HG02623 (cell line): ENCODE results near the gene SPAG6.
"Not testable (repeated sequence)": the region's sequence is repeated elsewhere in the genome, so short reads cannot be mapped to it uniquely, and the experiment has no call there.

ENCODE experiments used
- ATAC-seq: cut with Tn5 transposase; IDR thresholded peaks from one replicate; pipeline ENCODE4 v1.9.1; 2021; ENCODE audit warnings: moderate library complexity; ENCODE audit not compliant: unreplicated experiment

Gene SPAG6

DNA sequence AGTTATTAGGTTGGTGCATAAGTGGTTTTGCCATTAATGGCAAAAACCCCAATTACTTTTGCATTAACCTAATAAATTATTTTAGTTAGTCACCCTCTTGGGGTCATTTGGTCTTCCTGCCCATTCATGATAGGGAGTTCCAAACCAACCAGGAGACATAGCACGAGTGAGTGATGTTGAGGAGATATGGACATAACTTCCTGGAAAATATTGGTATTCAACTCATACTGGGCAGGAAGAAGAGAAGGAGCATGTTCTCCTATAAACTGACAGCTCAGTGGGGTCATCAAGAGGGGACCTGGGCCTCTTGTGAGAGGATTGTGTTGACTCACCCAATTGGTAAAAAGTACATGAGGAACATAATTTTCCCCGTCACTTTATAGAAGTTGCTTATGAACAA is 23.7 kb downstream of the SPAG6 start:
- ATAC-seq, result no peak

DNA sequence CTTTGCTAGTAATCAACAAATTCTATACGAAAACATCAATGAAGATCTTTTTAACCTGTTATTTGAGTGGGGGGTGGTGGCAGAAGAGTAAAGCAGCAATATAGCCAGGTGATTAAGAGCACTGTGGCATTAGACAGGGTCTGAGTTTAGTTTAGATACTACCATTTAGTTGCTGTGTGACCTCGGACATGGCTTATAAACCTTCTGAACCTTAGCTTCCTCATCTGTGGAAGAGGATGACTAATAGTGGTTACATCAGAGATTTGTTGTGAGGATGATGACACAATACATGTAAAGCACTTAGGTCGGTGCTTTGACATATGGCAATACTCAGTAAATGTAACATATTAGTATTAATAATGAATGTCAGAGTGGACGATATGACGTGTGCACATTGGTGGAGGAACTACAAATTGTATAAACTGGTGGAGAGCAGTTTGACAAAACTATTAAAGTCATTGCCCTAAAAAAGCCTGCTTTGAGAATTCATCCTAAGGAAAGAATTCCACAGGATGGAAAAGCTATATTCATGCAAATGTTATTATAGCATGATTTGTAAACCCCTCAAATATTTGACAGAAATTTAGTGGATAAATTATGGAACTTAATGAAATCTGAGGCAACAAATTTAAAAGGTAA is 24.3 kb downstream of the SPAG6 start:
- ATAC-seq, result peak; percentile 42

DNA sequence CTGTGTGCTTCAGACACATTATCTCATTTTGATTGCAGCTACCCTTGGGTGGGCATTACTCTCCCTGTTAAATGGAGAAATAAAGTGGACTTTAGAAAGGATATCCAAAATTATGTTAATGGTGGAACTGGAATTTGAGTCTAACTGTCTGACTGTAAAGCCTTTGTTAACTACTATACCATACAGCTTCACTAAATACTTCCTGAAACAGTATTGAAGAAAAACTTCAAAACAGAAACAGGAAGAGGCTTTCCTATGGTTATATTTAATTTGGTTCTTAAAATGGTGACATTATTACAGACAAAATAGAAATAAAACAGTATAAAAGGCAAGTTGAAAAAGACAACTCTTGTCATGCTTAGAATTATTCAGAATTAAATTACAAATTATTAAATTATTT is 25.0 kb downstream of the SPAG6 start:
- ATAC-seq, result no peak

DNA sequence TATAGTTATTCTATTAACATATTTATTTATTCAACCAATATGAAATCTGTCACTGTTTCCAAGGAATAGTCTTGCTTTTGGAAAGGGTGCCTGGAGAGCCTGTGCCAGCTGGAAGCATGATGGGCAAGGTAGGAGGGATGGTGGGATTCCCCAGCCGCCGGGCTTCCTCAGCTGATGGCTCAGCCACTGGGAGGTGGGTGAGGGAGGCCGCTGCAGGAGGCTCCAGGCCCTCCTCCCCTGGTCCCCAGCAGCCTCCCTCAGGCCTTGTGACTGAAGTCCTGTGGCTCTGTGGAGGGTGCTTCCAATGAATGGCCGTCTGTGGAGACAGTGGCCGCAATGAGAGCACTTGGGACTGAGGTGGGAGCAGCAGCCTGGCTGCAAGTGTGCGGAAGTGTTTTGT is 27.0 kb downstream of the SPAG6 start:
- ATAC-seq, result no peak

DNA sequence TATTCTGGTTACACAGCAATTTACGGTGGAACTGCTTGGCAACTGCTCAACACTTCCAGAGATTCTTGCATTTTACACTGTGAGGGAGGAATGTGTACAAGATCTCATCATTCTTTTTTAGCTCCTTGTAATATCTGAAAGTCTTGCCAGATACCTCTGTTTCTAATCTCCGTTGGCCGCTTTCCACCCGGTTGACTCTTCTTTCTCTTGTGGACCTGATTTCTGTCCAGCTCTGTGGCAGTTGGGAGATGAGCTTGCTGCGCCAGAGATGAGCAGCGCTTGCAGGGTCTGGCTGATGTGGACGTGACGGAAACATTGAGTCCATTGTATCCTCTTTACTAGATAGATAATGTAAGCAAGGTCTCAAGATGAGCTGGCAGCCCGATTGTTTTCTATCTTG is 27.6 kb downstream of the SPAG6 start:
- no peak for ATAC-seq

DNA sequence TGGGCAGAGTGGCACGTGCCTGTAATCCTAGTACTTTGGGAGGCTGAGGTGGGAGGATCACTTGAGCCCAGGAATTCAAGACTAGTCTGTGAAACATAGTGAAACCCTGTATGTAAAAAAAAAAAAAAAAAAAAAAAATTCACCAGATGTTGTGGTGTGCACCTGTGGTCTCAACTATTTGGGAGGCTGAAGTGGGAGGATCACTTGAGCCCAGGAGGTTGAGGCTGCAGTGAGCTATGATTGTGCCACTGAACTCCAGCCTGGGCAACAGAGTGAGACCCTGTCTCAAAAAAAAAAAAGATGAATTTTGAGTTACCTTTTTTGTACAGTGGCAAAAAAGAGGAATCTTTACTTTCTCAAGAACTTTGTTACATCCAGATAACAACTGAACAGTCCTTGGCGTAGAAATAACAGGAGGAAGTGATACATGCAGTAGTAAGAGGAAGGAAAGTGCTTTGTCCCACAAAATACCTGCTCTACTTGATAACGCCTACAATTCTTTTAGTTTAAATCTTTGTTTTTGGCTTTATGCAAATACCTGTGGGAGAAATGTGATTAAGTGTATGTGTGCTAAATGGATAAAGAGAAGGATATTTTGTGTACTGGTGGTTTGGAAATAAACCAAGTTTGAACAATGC is 29.3 kb downstream of the SPAG6 start:
- ATAC-seq, result no peak

DNA sequence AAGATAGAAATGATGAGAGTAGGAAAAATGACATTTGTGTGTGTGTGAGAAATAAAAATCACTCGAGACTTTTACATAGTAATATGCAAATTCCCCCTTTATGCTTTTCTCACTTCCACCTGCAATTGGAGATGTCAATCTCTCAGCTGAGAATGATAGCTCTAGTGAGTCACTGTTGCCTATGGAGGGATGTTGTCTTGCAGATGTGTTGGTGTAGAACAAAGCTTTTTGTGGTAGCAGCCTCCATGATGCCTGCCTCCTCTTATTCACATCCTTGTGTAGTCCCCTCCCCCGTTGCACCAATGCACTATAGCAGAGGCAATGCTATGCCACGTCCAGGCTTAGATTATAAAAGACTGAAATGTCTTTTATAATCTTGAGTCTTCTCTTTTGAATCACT is 33.8 kb downstream of the SPAG6 start:
- peak; percentile 37 for ATAC-seq

DNA sequence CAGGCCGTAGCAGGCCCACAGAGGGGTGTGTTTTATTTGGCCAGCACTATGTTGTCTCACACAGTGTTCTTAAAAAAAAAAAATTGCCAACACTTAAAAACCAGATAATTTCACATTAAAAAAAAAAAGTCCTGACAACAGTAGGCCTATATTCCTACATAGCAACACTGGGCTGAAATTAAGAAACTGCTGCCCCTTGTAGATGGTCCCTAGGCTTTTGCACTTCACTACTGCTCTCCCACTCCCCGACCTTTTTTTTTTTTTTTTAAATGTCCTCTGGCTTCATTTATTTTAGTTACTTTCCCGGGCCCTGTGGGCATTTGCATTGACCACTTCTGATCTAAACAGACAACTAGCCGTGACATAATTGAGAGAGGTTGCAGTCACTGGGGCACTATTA is 36.0 kb downstream of the SPAG6 start:
- ATAC-seq, result no peak

DNA sequence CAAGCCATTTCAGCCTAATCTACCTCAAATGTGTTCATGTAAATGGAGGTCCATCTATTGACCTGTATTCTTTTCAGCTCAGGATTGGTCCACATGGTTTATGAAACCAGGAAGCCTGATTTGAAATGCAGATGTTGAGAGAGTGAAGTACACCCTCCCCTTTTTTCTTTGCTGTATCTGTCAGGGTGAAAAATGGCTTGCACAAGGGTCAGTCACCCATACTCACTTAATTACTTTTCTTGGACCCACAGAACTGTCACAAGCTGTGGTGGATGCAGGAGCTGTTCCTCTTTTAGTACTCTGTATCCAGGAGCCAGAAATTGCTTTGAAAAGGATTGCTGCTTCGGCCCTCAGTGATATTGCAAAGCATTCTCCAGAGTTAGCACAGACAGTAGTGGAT is 41.2 kb downstream of the SPAG6 start:
- no peak for ATAC-seq

DNA sequence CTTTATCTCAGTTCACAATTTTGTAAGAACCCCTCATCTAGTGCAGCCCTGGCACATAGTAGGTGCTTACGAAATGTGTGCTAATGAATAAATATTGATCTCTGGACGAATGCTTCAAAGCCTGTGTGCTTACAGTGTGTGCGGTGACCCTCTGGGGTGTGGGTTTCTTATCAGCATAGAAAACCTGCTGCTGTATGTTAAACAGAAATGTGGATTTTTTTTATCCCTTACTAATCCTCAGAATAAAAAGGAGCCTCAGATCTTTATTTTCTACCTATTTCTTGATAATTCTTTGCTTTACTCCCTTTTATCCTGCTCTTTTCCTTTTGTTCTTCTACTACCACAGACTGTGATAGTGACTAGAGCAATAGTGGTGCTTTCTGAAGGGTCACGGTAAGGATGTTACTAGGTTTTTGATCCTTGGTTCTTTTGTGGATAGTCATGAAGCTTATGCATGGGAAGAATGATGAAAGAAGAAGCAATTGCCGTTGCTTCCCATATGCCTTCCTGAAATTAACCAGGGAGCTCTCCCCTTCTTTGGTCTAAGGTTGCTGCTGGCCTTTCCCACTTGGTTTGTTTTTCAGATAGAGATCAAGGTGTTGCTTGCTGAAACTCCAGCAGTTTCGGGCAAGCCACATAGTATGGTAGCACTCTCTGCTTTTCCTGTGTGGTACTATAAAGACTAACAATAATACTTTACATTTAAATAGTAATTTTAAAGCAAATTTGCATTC is 44.7 kb downstream of the SPAG6 start:
- no peak for ATAC-seq

DNA sequence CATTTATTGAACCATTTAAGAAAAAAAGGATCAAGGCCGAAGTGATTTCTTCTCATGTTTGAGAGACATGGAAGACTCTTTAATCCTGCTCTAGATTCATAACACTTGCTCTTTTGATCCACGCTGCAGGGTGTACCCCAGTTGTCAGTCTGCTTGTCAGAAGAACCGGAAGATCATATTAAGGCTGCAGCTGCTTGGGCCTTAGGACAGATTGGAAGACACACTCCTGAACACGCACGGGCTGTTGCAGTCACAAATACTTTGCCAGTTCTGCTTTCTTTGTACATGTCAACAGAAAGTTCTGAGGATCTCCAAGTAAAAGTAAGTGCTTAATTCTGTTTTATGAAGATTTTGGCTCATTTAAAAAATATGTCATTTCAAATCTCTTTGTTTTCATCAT is 46.3 kb downstream of the SPAG6 start:
- ATAC-seq, result no peak

DNA sequence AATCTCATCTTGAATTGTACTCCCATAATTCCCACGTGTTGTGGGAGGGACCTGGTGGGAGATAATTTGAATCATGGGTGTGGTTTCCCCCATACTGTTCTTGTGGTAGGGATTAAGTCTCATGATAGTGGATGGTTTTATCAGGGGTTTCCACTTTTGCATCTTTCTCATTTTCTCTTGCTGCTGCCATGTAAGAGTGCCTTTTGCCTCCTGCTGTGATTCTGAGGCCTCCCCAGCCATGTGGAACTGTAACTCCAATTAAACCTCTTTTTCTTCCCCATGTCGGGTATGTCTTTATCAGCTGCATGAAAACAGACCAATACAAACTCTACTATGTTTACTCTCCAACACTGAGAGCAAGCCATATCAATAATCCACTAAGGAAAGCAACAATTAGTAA is 50.9 kb downstream of the SPAG6 start:
- ATAC-seq, result not testable (repeated sequence)

DNA sequence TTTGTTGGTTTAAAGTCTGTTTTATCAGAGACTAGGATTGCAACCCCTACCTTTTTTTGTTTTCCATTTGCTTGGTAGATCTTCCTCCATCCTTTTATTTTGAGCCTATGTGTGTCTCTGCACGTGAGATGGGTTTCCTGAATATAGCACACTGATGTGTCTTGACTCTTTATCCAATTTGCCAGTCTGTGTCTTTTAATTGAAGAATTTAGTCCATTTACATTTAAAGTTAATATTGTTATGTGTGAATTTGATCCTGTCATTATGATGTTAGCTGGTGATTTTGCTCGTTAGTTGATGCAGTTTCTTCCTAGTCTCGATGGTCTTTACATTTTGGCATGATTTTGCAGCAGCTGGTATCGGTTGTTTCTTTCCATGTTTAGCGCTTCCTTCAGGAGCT is 61.6 kb downstream of the SPAG6 start:
- not testable (repeated sequence) for ATAC-seq

DNA sequence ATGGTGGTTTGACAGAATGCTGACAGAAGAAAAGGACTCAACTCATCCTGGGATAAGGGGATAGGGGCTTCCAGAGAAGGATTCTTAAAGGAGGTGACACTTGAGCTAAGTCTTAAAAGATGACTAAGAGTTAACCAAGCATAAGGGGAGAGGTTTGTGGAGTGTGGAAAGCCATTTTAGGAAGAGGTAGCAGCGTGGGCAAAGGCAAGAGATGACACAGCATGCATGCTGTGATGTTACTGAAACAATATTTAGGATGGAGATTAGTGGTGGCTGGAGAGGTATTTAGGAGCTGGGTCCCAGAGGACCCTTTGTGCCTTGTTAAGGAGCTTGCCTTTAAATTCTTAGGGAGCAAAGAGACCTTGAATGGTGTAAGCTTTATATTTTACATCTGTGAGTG is 65.1 kb downstream of the SPAG6 start:
- ATAC-seq, result no peak

DNA sequence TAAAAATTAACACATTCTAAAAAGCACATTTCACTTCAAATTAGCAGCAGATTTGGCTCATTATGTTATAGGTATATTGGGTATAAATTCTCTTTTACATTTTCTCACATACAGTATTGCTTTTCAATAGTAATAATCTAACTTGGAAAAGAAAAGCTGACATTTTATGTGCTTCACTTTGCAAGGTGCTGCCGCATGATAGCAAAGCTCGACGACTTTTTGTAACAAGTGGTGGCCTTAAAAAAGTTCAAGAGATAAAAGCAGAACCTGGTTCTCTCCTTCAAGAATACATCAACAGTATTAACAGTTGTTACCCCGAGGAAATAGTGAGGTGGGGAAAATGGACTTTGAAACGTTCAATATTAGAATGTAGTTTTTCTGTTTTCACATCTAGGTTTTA is 65.5 kb downstream of the SPAG6 start:
- no peak for ATAC-seq

DNA sequence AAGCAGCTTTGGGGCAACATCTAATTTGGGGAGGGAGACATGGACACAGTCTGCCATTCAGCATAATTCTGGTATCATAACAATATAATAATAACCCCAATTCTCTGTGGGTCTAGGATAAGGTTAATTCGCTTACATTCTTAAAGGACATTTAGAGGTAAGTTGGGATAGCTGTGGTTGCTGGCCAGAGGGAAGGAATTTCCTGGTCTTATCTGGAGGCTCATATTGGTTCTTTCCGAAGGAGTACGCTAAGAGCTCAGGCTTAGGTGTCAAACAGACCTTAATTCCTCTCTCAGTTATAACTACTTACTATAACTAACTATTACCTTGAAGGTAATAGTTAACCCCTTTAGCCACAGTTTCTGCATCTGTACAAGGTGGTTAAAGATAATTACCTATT is 68.8 kb downstream of the SPAG6 start:
- no peak for ATAC-seq

DNA sequence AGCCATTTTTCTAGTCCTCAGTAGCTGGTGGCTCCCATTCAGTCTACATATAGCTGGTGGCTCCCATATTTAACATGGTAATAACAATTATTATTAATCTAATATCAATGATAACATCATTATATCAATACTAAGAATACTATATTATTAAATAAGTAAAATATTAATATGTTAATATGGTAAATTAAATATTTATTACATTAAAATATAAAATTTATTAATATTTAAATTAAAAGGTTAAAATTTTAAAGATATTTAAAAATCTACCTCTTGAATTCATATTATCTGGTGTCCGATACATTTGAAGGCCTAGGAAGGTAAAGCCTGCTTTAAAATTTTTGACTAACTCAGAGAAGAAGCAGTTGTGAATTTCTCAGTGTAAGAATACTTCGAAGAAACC is 69.8 kb downstream of the SPAG6 start:
- ATAC-seq, result no peak

DNA sequence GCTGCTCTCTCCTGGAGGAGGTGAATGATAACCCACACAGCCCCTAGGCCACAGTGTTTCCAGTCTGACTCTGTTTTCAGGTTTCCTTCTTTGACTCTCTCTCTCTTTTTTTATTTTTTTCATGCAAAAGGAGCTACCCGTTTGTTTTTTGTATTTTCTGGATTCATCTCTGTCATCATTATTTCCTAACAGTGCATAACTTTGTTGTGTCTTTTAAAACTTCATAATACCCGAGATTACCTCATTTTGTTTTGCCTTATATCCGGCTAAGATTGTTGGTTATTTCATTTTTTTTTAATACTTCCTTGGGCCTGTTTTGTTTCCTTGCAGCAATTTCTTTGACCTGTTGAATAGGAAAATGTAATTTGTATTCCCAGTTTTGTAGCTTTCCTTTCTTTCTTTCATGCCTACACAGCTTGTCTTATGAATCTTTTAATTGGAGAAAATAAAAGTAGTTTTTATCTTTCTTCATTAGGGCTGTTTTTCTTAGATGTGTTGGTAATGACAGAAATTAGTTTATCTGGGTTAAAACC is 72.5 kb downstream of the SPAG6 start:
- ATAC-seq, result no peak

DNA sequence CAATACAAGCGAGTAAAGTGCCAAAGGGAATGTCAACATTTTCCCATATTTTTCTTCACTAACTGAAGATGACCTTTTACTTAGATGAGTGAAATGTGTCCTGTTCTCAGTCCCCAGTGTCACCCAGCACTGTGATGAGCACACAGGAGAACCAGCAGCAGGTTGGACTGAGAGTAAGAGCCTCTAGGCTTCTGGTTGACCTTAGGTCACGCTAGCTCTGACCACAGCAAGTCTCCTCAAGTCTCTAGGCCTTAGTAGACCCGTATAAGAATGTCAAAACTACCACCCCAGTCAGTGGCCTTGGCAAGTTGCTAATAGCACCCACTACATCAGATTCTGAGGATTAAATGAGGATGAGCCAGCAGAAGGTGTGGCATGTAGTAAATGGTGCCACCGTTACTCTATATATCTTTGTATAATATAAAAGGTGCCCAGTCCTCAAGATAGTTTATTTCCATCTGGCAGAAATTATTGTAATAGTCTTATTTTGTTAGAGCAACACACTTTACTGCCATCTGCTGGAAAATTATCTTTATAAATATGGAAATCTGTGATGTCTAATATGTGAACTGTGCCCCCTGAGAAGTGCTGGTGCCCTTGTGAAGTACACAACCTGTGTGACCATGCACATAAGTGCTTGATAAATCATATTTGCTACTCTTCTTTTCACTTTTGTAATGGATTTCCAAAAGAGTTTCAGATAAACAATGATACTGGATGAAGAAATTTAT is 75.7 kb downstream of the SPAG6 start:
- ATAC-seq, result no peak

DNA sequence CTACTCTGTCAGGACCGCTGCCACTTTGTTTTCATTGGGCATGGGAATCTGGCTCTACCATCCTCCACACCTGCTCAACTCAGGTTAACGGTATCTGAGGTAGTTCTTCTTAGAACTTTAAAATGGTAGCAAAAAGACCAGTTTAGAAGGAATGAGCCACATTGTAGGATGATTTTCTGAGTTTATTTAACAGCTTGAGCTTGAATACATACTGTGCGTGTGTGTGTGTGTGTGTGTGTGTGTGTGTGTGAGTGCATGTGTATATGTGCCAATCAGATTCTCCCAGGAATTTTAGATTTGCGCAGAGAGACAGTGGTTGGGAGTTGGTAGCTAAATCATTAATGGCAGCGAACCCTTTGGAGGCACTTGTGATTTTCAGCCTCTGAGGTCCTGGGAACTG is 81.4 kb downstream of the SPAG6 start:
- ATAC-seq, result no peak

DNA sequence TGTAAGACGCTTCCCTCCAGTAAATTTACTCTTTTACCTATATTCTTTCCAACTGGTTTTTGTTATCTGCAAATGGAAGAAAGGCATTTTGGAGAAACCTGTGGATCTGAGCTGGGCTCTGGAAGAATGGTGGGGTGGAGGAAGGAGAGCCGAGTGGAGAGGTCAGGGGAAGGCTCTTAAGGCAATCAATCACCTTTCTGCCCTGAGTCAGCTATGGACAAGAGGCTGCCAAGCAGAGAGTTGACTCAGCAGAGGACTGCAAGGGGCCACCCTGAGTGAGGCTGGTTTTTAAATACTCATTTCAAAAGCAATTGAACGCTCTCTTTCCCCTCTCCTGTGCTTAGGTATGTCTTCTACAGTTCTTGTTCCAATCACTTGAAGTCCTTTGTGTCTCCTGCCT is 81.8 kb downstream of the SPAG6 start:
- no peak for ATAC-seq
